ENCODE data around the gene FRS2. TPM values are rescaled to one million over a fixed set of nuclear protein-coding genes. Genes with fewer than 3 reads are reported as not detected.
"Not testable (repeated sequence)": the region's sequence is repeated elsewhere in the genome, so short reads cannot be mapped to it uniquely, and the experiment has no call there.

Gene FRS2
- 10 to 100 TPM; 42.5 to 45.5 (median 45.2) TPM for polyA plus RNA-seq (ENCODE audit: insufficient read length in 3 of 3)

- peak; percentile 68 to 85 (median 84) for DNase-seq (ENCODE audit: low read depth in 3 of 3, low spot score in 2 of 3)
These were observed at the start of gene FRS2 for GRCh38 chr12:69470189-69471075. TSS of gene FRS2 (plus strand) at chr12:69470388. CDS start at chr12:69569031, 98,643 bp downstream.

GRCh38 chr12:69421548-69421947 lies 48.6 kb upstream of the FRS2 start:
- no peak for DNase-seq (ENCODE audit: low read depth in 3 of 3, low spot score in 2 of 3)

- no peak for DNase-seq (ENCODE audit: low read depth in 3 of 3, low spot score in 2 of 3)
These were observed 46.9 kb upstream of the FRS2 start for GRCh38 chr12:69423037-69423905.

- DNase-seq (ENCODE audit: low read depth in 3 of 3, low spot score in 2 of 3), result no peak
These were observed 44.8 kb upstream of the FRS2 start for GRCh38 chr12:69425417-69425816.

GRCh38 chr12:69428351-69429073 lies 41.7 kb upstream of the FRS2 start:
- no peak for DNase-seq (ENCODE audit: low read depth in 3 of 3, low spot score in 2 of 3)

- DNase-seq (ENCODE audit: low read depth in 3 of 3, low spot score in 2 of 3), result no peak
These were observed 39.1 kb upstream of the FRS2 start for GRCh38 chr12:69430942-69431590.

- no peak for DNase-seq (ENCODE audit: low read depth in 3 of 3, low spot score in 2 of 3)
These were observed 38.5 kb upstream of the FRS2 start for GRCh38 chr12:69431591-69432222.

- DNase-seq (ENCODE audit: low read depth in 3 of 3, low spot score in 2 of 3), result no peak
These were observed 36.5 kb upstream of the FRS2 start for GRCh38 chr12:69433653-69434052.

- no peak for DNase-seq (ENCODE audit: low read depth in 3 of 3, low spot score in 2 of 3)
These were observed 34.5 kb upstream of the FRS2 start for GRCh38 chr12:69435644-69436043.

GRCh38 chr12:69437073-69437472 lies 33.1 kb upstream of the FRS2 start:
- no peak for DNase-seq (ENCODE audit: low read depth in 3 of 3, low spot score in 2 of 3)

- no peak for DNase-seq (ENCODE audit: low read depth in 3 of 3, low spot score in 2 of 3)
These were observed 31.6 kb upstream of the FRS2 start for GRCh38 chr12:69438539-69438938.

- DNase-seq (ENCODE audit: low read depth in 3 of 3, low spot score in 2 of 3), result no peak
These were observed 30.2 kb upstream of the FRS2 start for GRCh38 chr12:69440016-69440415.

GRCh38 chr12:69440886-69441285 lies 29.3 kb upstream of the FRS2 start:
- no peak for DNase-seq (ENCODE audit: low read depth in 3 of 3, low spot score in 2 of 3)

GRCh38 chr12:69442894-69443293 lies 27.3 kb upstream of the FRS2 start:
- no peak for DNase-seq (ENCODE audit: low read depth in 3 of 3, low spot score in 2 of 3)

GRCh38 chr12:69443916-69444315 lies 26.3 kb upstream of the FRS2 start:
- no peak for DNase-seq (ENCODE audit: low read depth in 3 of 3, low spot score in 2 of 3)

- DNase-seq (ENCODE audit: low read depth in 3 of 3, low spot score in 2 of 3), result no peak
These were observed 22.3 kb upstream of the FRS2 start for GRCh38 chr12:69447892-69448291.

- not testable (repeated sequence) for DNase-seq (ENCODE audit: low read depth in 3 of 3, low spot score in 2 of 3)
These were observed 17.5 kb upstream of the FRS2 start for GRCh38 chr12:69452598-69453132.

GRCh38 chr12:69456239-69456638 lies 13.9 kb upstream of the FRS2 start:
- no peak for DNase-seq (ENCODE audit: low read depth in 3 of 3, low spot score in 2 of 3)

GRCh38 chr12:69457433-69457832 lies 12.8 kb upstream of the FRS2 start:
- DNase-seq (ENCODE audit: low read depth in 3 of 3, low spot score in 2 of 3), result no peak

- DNase-seq (ENCODE audit: low read depth in 3 of 3, low spot score in 2 of 3), result no peak
These were observed 10.7 kb upstream of the FRS2 start for GRCh38 chr12:69459477-69459876.
